Stimulated activated CD4-positive, alpha-beta T cell treated with anti-CD3 and anti-CD28 coated beads, Interleukin-4, amount 100 ng/mL, for 4 hours (primary cell): ENCODE data around the gene AQR.
"Not testable (repeated sequence)": the region's sequence is repeated elsewhere in the genome, so short reads cannot be mapped to it uniquely, and the experiment has no call there.

ENCODE experiments used
- DNase-seq, 2 experiments: peaks; one replicate each; pipeline ENCODE4 v3.0.0-alpha.2; 2020

Gene AQR

GRCh38 chr15:34969340-34970097 lies at the start of gene AQR:
TSS of gene AQR (minus strand) at chr15:34969742. CDS start at chr15:34969613, 129 bp downstream.
- DNase-seq = peak; percentile 81 to 88

GRCh38 chr15:35014241-35014640 lies 44.7 kb upstream of the AQR start:
- DNase-seq = no peak

DNA sequence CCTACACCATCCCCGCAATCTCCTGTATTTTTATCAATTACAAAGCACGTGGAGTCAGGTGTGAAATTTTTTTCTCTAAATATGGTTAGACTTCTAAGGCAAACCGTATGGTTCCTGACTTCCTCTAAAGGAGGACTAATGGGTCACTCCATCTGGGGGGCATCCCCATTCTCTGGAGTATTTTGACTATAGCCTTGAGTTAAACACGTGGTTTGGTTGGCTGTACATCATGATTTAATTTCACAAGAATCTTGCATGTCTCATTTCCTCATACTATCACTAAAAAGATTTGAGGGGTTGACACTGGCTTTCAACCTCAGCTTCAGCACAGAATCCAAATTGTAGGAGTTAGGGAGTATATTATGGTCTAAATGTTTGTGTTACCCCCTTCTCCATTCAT lies 43.8 kb upstream of the AQR start:
- no peak for DNase-seq

DNA sequence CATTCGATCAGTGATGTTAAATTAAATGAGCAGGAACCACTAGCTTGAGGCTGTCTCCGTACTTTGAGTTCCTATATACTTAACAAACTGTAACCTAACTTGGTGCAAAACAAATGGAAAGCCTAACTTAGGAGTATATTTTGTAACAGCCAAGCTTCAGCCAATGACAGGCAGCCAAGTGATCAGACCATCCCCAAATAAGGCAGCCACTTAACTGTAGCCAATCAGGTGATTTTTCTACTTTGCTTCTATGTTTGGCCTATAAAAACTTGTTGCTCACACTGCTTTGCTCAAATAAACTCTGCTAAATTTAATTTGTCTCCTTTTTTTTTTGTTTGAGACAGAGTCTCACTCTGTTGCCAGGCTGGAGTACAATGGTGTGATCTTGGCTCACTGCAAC lies 37.9 kb upstream of the AQR start:
- DNase-seq = no peak

GRCh38 chr15:35005933-35006332 lies 36.4 kb upstream of the AQR start:
- DNase-seq = no peak

DNA sequence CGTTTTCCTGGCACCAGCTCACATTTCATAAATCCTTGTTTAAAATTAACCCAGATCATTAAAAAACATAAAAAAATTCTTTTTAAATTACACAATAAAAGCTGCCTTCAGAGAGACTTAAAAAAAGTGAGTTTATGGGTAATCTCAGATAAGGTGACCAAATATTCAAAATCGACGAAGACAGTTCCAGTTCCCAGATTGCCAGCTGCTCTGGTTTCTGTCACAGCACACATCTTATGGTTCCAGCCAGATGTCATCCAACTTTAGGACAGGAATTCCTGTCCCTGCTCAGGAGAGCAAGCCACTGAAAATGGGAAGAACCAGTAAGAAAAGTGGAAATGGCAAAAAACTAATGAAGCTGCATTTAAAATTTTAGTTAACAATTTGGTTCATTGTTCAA lies 34.4 kb upstream of the AQR start:
- no peak for DNase-seq

DNA sequence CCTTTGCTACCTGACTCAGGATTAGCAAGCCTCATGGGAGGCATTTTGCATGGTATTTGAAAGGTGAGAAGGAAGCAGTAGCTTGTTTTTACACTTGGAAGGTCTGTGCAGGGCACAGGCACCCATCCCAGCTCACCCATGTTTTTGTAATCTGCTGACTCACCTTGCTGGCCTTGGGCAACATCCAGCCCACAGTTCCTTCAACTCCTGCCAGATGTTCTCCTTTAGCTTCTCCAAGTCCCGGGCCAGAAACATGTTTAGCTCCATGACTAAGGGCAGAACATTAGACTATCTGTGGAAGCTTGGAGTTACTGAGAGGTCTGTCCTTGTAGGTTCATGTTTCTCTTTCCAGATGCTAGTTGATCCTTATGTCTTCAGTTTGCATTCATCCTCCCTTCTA lies 31.0 kb upstream of the AQR start:
- no peak for DNase-seq

GRCh38 chr15:34999906-35000305 lies 30.4 kb upstream of the AQR start:
- no peak for DNase-seq

GRCh38 chr15:34994925-34995324 lies 25.4 kb upstream of the AQR start:
- DNase-seq = no peak

DNA sequence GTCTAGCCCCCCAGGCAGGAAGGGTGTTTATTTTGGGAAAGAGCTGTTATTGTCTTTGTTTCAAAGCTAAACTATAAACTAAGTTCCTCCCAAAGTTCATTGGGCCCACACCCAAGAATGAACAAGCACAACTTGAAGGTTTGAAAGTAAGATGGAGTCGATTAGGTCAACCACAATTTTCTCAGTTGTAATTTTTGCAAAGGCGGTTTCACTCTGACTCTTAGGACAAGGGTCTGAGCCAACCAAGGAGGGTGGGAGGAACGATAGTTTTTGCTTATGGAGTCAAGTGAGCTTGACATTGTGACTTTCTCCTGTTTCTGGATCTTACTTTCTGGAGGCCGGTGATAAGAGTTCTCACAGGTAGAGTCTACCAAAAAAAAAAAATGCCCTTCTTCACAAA lies 24.3 kb upstream of the AQR start:
- DNase-seq = no peak

DNA sequence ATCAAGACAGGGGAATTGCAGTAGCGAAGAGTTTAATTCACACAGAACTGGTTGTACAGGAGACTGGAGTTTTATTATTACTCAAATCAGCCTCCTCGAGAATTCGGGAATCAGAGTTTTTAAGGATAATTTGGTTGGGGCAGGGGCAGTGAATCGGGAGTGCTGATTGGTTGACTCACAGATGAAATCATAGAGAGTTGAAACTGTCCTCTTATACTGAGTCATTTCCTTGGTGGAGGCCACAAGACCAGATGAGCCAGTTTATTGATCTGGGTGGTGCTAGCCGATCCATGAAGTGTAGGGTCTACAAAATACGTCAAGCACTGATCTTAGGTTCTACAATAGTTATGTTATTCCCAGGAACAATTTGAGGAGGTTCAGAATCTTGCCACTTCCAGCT lies 23.9 kb upstream of the AQR start:
- no peak for DNase-seq

DNA sequence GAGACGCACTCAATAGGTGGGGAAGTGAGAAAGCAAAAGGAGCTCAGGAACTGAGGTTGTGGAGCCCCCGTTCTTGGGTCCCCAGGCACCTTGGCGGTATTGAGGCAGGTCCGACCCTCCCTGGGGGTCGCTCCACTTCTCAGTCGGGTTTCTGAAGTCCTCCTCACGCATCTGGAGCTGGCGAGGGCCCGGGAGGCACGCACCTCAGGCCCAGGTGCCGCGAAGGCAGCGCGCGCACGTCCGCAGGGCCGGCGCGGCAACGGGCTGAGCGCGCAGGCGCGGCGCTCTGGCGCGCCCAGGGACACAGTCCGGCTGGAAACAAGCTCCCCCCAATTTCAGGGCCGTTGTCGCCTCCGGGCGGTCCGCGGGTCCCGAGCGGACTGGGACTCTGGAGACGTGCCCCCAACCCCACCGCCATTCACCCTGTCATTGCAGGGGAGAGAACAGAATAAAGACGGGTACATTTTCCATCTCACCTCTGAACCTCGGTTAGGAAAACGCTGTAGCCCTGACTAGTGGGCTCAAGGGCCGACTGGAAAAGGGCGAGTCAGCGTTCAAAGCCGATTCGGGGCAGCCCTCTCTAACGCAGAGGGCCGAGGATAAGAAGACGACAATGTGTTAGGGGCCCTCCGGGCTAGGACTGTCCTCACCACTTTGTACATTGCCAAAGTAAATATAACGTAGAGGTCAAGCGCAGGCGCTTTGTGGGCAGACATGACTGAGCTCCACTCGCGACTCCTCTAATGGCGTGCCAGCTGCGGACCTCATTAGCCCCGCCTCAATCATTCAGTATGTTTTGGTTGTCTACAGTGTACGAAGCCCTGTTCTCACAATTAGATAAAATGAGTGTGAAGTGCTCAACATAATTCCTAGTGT lies 18.7 kb upstream of the AQR start, which contains the start of gene ZNF770:
TSS of gene ZNF770 (minus strand) at position 261 of the 876 bp plus-strand sequence. CDS start 4,853 bp downstream, outside the sequence.
- peak; percentile 74 to 78 for DNase-seq

- DNase-seq = peak in 1 of 2 experiments; percentile 5
These were observed 18.1 kb upstream of the AQR start for GRCh38 chr15:34987609-34988026.

DNA sequence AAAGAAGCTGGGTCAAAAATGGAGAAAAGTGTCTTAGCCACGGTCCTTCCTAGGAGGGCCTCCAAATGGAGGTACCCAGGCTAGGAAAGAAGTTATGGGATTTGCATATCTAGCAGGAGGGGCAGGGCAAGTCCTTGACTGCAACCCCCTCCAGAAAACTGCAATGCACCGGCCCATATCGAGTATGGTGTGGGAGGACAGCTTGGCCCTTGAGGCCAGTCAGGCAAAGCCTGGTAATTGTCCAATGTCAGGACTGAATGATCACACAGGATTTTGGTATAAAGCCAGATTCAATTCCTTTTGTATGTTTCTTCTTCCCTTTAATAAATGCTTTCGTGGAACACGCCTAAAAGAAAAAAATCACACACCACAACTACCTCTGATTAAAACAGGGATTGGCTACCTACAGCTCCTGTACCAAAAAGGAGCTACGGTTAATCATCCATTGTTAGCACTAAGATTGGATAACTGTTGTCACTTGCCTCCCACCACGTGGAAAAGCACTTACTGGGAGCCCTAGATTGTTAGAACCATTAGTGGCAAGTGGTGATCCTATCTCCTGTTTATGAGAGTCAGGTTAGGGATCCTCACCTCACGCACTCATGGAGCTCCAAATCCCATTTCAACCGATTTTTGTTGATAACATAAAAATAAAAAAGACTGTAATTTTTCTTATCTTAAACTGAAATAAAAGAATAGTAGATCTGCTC lies 17.4 kb upstream of the AQR start:
- DNase-seq = no peak

GRCh38 chr15:34986326-34986725 lies 16.8 kb upstream of the AQR start:
- DNase-seq = no peak

DNA sequence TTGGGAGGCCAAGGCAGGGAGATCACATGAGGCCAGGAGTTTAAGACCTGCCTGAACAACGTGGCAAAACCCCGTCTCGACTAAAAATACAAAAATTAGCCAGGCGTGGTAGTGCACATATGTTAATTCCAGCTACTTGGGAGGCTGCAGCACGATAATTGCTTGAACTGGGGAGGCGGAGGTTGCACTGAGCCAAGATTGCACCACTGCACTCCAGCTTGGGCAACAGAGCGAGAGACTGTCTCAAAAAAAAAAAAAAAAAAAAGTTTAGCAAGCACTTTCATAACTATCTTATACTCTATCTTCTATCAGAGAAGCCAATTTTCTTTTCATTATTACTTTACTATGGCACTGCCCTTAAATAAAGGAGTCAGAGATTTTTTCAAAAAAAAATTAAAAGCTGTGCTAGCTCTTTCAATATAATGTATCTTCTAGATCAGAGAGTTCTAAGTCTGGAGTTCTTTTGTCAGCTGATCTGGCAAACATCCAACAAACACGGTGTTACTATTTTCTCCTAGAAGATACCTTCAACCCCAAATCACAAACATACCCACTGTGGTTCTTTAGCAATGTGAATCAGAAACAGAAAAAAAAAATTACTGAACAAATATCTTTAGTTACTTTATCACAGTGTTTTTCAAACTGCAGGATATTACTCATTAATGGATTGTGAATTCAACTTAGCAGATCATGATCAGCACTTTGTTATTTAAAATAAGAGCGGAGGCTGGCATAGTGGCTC lies 15.5 kb upstream of the AQR start:
- DNase-seq = no peak

- DNase-seq = no peak
These were observed 7.2 kb upstream of the AQR start for GRCh38 chr15:34976743-34977142.

- no peak for DNase-seq
These were observed 6.5 kb upstream of the AQR start for GRCh38 chr15:34976073-34976472.

GRCh38 chr15:34973512-34973911 lies 4.0 kb upstream of the AQR start:
- DNase-seq = no peak

DNA sequence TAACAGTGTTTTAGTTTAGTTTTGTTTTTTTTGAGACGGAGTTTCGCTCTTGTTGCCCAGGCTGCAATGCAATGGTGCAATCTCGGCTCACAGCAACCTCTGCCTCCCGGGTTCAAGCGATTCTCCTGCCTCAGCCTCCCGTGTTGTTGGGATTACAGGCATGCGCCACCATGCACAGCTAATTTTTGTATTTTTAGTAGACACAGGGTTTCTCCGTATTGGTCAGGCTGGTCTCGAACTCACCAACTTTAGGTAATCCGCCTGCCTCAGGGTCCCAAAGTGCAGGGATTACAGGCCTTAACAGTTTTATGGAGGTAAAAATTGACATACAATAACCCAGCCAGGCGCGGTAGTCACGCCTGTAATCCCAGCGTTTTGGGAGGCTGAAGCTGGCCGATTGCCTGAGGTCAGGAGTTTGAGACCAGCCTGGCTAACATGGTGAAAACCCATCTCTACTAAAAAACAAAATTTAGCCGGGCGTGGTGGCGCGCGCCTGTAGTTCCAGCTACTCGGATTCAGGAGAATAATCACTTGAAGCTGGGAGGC lies 629 bp upstream of the AQR start:
- DNase-seq = not testable (repeated sequence)

GRCh38 chr15:34964277-34964676 lies 5.3 kb downstream of the AQR start:
- DNase-seq = no peak

GRCh38 chr15:34953851-34954250 lies 15.7 kb downstream of the AQR start:
- no peak for DNase-seq
